Measurements from ENCODE around the gene GRHL3.
A peak's percentile ranks its signal among the peaks of the same experiment; 100 is the strongest.
"Not testable (repeated sequence)": the region's sequence is repeated elsewhere in the genome, so short reads cannot be mapped to it uniquely, and the experiment has no call there.

Gene GRHL3

GRCh38 chr1:24286246-24287010 lies 32.7 kb upstream of the GRHL3 start:
- DNase-seq (ENCODE audit: low read depth): no peak
- H3K4me3 ChIP-seq (ENCODE audit: low read length): no peak overlapping the region
- TF ChIP-seq CTCF (conservative IDR thresholded peaks at IDR 0.05; ENCODE audit: low read depth, low read length): no peak

- not testable (repeated sequence) for DNase-seq (ENCODE audit: low read depth); H3K4me3 ChIP-seq (ENCODE audit: low read length)
Observed at GRCh38 chr1:24287779-24288178, 31.4 kb upstream of the GRHL3 start.

- no peak overlapping the region for H3K4me3 ChIP-seq (ENCODE audit: low read length)
- TF ChIP-seq CTCF (conservative IDR thresholded peaks at IDR 0.05; ENCODE audit: low read depth, low read length): no peak
- DNase-seq (ENCODE audit: low read depth): no peak
Observed at GRCh38 chr1:24288479-24288878, 30.7 kb upstream of the GRHL3 start.

- H3K4me3 ChIP-seq (ENCODE audit: low read length): no peak overlapping the region
- peak; percentile 88 for DNase-seq (ENCODE audit: low read depth)
- no peak for TF ChIP-seq CTCF (conservative IDR thresholded peaks at IDR 0.05; ENCODE audit: low read depth, low read length)
Observed at GRCh38 chr1:24289937-24290595, 29.1 kb upstream of the GRHL3 start.

- no peak for DNase-seq (ENCODE audit: low read depth)
- no peak for TF ChIP-seq CTCF (conservative IDR thresholded peaks at IDR 0.05; ENCODE audit: low read depth, low read length)
Observed at GRCh38 chr1:24290933-24291487, 28.1 kb upstream of the GRHL3 start.

GRCh38 chr1:24292103-24292502 lies 27.1 kb upstream of the GRHL3 start:
- no peak overlapping the region for H3K4me3 ChIP-seq (ENCODE audit: low read length)
- no peak for TF ChIP-seq CTCF (conservative IDR thresholded peaks at IDR 0.05; ENCODE audit: low read depth, low read length)
- no peak for DNase-seq (ENCODE audit: low read depth)

More at GRCh38 chr1:24290933-24291487, 28.1 kb upstream of the GRHL3 start:
- no peak overlapping the region for H3K4me3 ChIP-seq (ENCODE audit: low read length)

GRCh38 chr1:24292887-24293286 lies 26.3 kb upstream of the GRHL3 start:
- H3K4me3 ChIP-seq (ENCODE audit: low read length): no peak overlapping the region
- DNase-seq (ENCODE audit: low read depth): no peak
- TF ChIP-seq CTCF (conservative IDR thresholded peaks at IDR 0.05; ENCODE audit: low read depth, low read length): no peak

All from retinal pigment epithelial cell (primary cell).